GM23338 (cell line): Measurements from ENCODE around the gene PHACTR1. TPM values are rescaled to one million over a fixed set of nuclear protein-coding genes. Genes with fewer than 3 reads are reported as not detected.

Experiments
- ATAC-seq: fragments of 200-7000 bp; cut with Tn5 transposase; 3 replicates; pipeline ENCODE4 v1.9.1; 2020
- DNase-seq: peaks from one replicate; pipeline ENCODE4 v3.0.0-alpha.2; 2015; ENCODE audit warnings: low spot score
- H2AFZ ChIP-seq: fragments of 200-600 bp; sonication (generic); 2 replicates; pipeline ENCODE4 v1.8.0; 2016; ENCODE audit warnings: antibody characterized with exemption, mild to moderate bottlenecking, moderate library complexity
- H3F3A ChIP-seq: fragments of 200-600 bp; sonication (generic); replicated peaks from 2 replicates; pipeline ENCODE4 v1.8.0; 2017; ENCODE audit warnings: antibody characterized with exemption, mixed run types, low read depth
- H3K27ac ChIP-seq: fragments of 200-600 bp; sonication (generic); 2 replicates; pipeline ENCODE4 v1.6.1; 2016; ENCODE audit warnings: low read depth
- H3K27me3 ChIP-seq: fragments of 200-600 bp; sonication (generic); 2 replicates; pipeline ENCODE4 v1.8.0; 2016; ENCODE audit warnings: mild to moderate bottlenecking, mixed run types, moderate library complexity; ENCODE audit not compliant: insufficient read depth
- H3K36me3 ChIP-seq: fragments of 200-600 bp; sonication (generic); 2 replicates; pipeline ENCODE4 v1.8.0; 2016; ENCODE audit warnings: mild to moderate bottlenecking; ENCODE audit not compliant: insufficient read depth
- H3K4me1 ChIP-seq: fragments of 200-600 bp; sonication (generic); 2 replicates; pipeline ENCODE4 v1.8.0; 2016; ENCODE audit warnings: mild to moderate bottlenecking, moderate library complexity; ENCODE audit not compliant: insufficient read depth
- H3K4me2 ChIP-seq: fragments of 200-600 bp; sonication (generic); 2 replicates; pipeline ENCODE4 v1.7.1; 2017; ENCODE audit warnings: mixed run types
- H3K4me3 ChIP-seq: fragments of 200-600 bp; sonication (generic); 2 replicates; pipeline ENCODE4 v1.6.1; 2016; ENCODE audit warnings: mixed run types
- H3K79me2 ChIP-seq: fragments of 200-600 bp; sonication (generic); replicated peaks from 2 replicates; pipeline ENCODE4 v1.8.0; 2017; ENCODE audit warnings: mild to moderate bottlenecking; ENCODE audit not compliant: insufficient read depth
- H3K9me2 ChIP-seq: fragments of 200-600 bp; sonication (generic); 2 replicates; pipeline ENCODE4 v1.8.0; 2017; ENCODE audit not compliant: insufficient read depth
- H4K20me1 ChIP-seq: fragments of 200-600 bp; sonication (generic); replicated peaks from 2 replicates; pipeline ENCODE4 v1.8.0; 2017; ENCODE audit warnings: mild to moderate bottlenecking; ENCODE audit not compliant: insufficient read depth
- H3K27ac Mint-ChIP-seq: 2 replicates; pipeline ENCODE4 v1.8.0; 2020; ENCODE audit warnings: inconsistent platforms, mild to moderate bottlenecking, moderate library complexity, mixed read lengths
- H3K27me3 Mint-ChIP-seq: 3 replicates; pipeline ENCODE4 v1.8.0; 2022; ENCODE audit warnings: low read depth, mild to moderate bottlenecking, moderate library complexity, mixed read lengths, inconsistent platforms; ENCODE audit not compliant: insufficient read depth, poor library complexity
- H3K36me3 Mint-ChIP-seq: 3 replicates; pipeline ENCODE4 v1.8.0; 2021; ENCODE audit warnings: low read depth, mild to moderate bottlenecking, inconsistent platforms, moderate library complexity, mixed read lengths
- H3K4me1 Mint-ChIP-seq: 3 replicates; pipeline ENCODE4 v1.8.0; 2020; ENCODE audit warnings: mild to moderate bottlenecking, inconsistent platforms, mixed read lengths
- H3K4me3 Mint-ChIP-seq: 3 replicates; pipeline ENCODE4 v1.8.0; 2021; ENCODE audit warnings: moderate library complexity, mild to moderate bottlenecking, inconsistent platforms, mixed read lengths
- H3K9me3 Mint-ChIP-seq: 3 replicates; pipeline ENCODE4 v1.8.0; 2020; ENCODE audit warnings: moderate library complexity, mild to moderate bottlenecking, inconsistent platforms, mixed read lengths
- CREB1 ChIP-seq: fragments of 250-450 bp; sonication (Bioruptor Pico); IDR thresholded peaks from 2 replicates; pipeline ENCODE4 v1.5.0; 2020; ENCODE audit warnings: low read depth, mild to moderate bottlenecking, moderate library complexity
- EZH2 ChIP-seq: fragments of 200-600 bp; sonication (generic); IDR thresholded peaks from one replicate; pipeline ENCODE4 v1.8.0; 2017; ENCODE audit warnings: antibody characterized with exemption, mild to moderate bottlenecking, low read depth; ENCODE audit not compliant: unreplicated experiment
- EZH2phosphoT487 ChIP-seq: fragments of 200-600 bp; sonication (generic); IDR thresholded peaks from one replicate; pipeline ENCODE4 v1.8.1; 2018; ENCODE audit warnings: antibody characterized with exemption; ENCODE audit not compliant: unreplicated experiment
- JUNB ChIP-seq: IDR thresholded peaks from one replicate; pipeline ENCODE4 v1.6.1; 2016; ENCODE audit warnings: antibody characterized with exemption; ENCODE audit not compliant: unreplicated experiment
- NANOG ChIP-seq: IDR thresholded peaks from 2 replicates; pipeline ENCODE4 v1.6.1; 2016; ENCODE audit warnings: antibody characterized with exemption, borderline replicate concordance
- POLR2AphosphoS5 ChIP-seq: IDR thresholded peaks from 2 replicates; pipeline ENCODE4 v1.6.1; 2016; ENCODE audit warnings: antibody characterized with exemption, low read depth
- ZNF114 ChIP-seq: fragments of 250-450 bp; sonication (Bioruptor Pico); IDR thresholded peaks from 2 replicates; pipeline ENCODE4 v1.5.0; 2020; ENCODE audit warnings: mild to moderate bottlenecking, moderate library complexity
- ZNF331 ChIP-seq: fragments of 250-450 bp; sonication (Bioruptor Pico); IDR thresholded peaks from 2 replicates; pipeline ENCODE4 v1.5.0; 2020; ENCODE audit warnings: low read depth, mild to moderate bottlenecking, moderate library complexity
- polyA plus RNA-seq: library from polyadenylated mRNA; unstranded; fragments of >200 nt; fragmentation: Nextera tagmentation; extraction: Ambion mirVana; gene quantifications from 2 replicates; pipeline ENCODE4 v1.2.1, GENCODE V29; 2016
- total RNA-seq: library from RNA; depleted of rRNA; stranded (reverse); fragments of >200 nt; shearing (Covaris generic); gene quantifications from 2 replicates; pipeline ENCODE4 v1.2.3, GENCODE V29; 2014
- TF ChIP-seq, protein P1 (sequence below): fragments of 250-450 bp; sonication (Bioruptor Pico); IDR thresholded peaks from 2 replicates; pipeline ENCODE4 v1.5.0; 2020; ENCODE audit warnings: mild to moderate bottlenecking, moderate library complexity
- TF ChIP-seq, protein P2 (sequence below): IDR thresholded peaks from one replicate; pipeline ENCODE4 v1.6.1; 2018; ENCODE audit warnings: antibody characterized with exemption; ENCODE audit not compliant: unreplicated experiment
- TF ChIP-seq, protein P3 (sequence below), 2 experiments: fragments of 200-600 bp in 1 of 2; sonication (generic) in 1 of 2; conservative IDR thresholded peaks; 2 replicates each; pipeline versions ENCODE4 v1.5.1 to v1.6.1; 2016 to 2017; ENCODE audit warnings: antibody characterized with exemption in 2 of 2, low read depth in 2 of 2, mild to moderate bottlenecking in 2 of 2, moderate library complexity in 1 of 2

PHACTR1 gene
- total and polyA plus RNA-seq, 2 experiments from 2014 or later: 5.9 to 19.3 TPM

DNA sequence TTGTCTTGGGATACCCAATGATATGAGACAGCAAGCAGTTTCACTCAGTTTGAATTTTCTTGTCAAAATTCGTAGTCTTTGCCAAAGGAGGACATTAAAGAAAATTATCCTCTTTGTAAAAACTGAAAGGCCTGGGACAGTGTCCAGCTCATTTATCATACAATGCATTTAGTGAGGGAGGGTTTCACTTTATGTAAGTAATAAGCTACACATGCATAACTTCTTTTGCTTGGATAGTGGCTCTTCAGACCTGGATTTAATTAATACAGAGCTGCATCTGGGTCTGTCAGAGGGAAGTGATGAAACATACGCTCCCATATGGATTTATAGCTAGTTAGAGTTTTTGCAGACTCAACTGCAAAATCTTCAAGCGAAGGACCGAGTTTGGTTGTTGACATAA is 175.6 kb downstream of the PHACTR1 start:
- H3K27me3 Mint-ChIP-seq: no peaks in the 10 kb centered on the region
- H3K9me2 ChIP-seq: no peaks in the 10 kb centered on the region; the same call in 1 of the 2 replicates
- H3K4me3 ChIP-seq: no peak overlapping the region
- H3K9me3 Mint-ChIP-seq: peaks cover 36% of the 10 kb centered on the region
- no peak overlapping the region for H3K27ac Mint-ChIP-seq
- peaks cover 6% of the 10 kb centered on the region; the same call in 1 of the 2 replicates for H3K36me3 ChIP-seq
- TF ChIP-seq POLR2AphosphoS5: no peak
- DNase-seq (no peak), ATAC-seq (no peak)
- H3K4me2 ChIP-seq: no peak overlapping the region
- no peaks in the 10 kb centered on the region for H4K20me1 ChIP-seq
- H3F3A ChIP-seq: no peaks in the 10 kb centered on the region
- H3K27ac ChIP-seq: no peak overlapping the region
- H3K79me2 ChIP-seq: no peaks in the 10 kb centered on the region
- no peaks in the 10 kb centered on the region for H3K27me3 ChIP-seq
- no peak overlapping the region for H2AFZ ChIP-seq
- peaks cover 39% of the 10 kb centered on the region for H3K36me3 Mint-ChIP-seq
- peaks cover 6% of the 10 kb centered on the region for H3K4me1 ChIP-seq
- peaks cover 8% of the 10 kb centered on the region for H3K4me1 Mint-ChIP-seq
- H3K4me3 Mint-ChIP-seq: no peak overlapping the region

DNA sequence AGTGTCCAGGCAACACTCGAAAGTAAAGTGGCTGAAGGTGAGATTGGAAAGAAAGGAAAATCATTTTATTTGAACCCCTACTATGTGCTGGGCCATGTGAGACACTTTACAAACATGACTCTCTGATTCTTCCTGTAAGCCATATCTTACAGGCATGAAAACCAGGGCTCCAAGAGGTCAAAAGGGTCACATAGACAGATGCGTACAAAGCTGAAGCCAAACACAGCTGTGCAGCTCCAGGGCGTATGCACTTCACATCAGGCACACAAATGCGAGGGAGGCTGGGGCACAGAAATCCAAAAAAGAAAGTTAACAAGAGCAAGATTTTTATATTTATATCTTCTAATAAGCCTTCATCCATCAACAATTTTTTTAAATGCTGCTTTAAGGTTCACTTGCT is 176.5 kb downstream of the PHACTR1 start:
- H3K79me2 ChIP-seq: no peaks in the 10 kb centered on the region
- H3K4me3 ChIP-seq: no peak overlapping the region
- no peaks in the 10 kb centered on the region for H3K4me1 ChIP-seq
- no peak overlapping the region for H3K27ac ChIP-seq
- H2AFZ ChIP-seq: no peak overlapping the region
- DNase-seq: no peak
- ATAC-seq: no peak
- Mint-ChIP-seq H3K4me1 (peaks cover 4% of the 10 kb centered on the region; the same call in 1 of the 3 replicates), H3K27me3 (no peaks in the 10 kb centered on the region), H3K4me3 (no peak overlapping the region), H3K9me3 (peaks cover 31% of the 10 kb centered on the region), H3K36me3 (peaks cover 32% of the 10 kb centered on the region), H3K27ac (no peak overlapping the region)
- no peaks in the 10 kb centered on the region for H3K27me3 ChIP-seq
- no peaks in the 10 kb centered on the region for H3F3A ChIP-seq
- no peak overlapping the region for H3K4me2 ChIP-seq
- H3K36me3 ChIP-seq: peaks cover 5% of the 10 kb centered on the region; the same call in 1 of the 2 replicates
- H3K9me2 ChIP-seq: no peaks in the 10 kb centered on the region; the same call in 1 of the 2 replicates
- H4K20me1 ChIP-seq: no peaks in the 10 kb centered on the region
- TF ChIP-seq ZNF114 (CRISPR knock-in tag): no peak
- no peak for TF ChIP-seq EZH2
- TF ChIP-seq POLR2AphosphoS5: no peak
- TF ChIP-seq, protein P1, sequence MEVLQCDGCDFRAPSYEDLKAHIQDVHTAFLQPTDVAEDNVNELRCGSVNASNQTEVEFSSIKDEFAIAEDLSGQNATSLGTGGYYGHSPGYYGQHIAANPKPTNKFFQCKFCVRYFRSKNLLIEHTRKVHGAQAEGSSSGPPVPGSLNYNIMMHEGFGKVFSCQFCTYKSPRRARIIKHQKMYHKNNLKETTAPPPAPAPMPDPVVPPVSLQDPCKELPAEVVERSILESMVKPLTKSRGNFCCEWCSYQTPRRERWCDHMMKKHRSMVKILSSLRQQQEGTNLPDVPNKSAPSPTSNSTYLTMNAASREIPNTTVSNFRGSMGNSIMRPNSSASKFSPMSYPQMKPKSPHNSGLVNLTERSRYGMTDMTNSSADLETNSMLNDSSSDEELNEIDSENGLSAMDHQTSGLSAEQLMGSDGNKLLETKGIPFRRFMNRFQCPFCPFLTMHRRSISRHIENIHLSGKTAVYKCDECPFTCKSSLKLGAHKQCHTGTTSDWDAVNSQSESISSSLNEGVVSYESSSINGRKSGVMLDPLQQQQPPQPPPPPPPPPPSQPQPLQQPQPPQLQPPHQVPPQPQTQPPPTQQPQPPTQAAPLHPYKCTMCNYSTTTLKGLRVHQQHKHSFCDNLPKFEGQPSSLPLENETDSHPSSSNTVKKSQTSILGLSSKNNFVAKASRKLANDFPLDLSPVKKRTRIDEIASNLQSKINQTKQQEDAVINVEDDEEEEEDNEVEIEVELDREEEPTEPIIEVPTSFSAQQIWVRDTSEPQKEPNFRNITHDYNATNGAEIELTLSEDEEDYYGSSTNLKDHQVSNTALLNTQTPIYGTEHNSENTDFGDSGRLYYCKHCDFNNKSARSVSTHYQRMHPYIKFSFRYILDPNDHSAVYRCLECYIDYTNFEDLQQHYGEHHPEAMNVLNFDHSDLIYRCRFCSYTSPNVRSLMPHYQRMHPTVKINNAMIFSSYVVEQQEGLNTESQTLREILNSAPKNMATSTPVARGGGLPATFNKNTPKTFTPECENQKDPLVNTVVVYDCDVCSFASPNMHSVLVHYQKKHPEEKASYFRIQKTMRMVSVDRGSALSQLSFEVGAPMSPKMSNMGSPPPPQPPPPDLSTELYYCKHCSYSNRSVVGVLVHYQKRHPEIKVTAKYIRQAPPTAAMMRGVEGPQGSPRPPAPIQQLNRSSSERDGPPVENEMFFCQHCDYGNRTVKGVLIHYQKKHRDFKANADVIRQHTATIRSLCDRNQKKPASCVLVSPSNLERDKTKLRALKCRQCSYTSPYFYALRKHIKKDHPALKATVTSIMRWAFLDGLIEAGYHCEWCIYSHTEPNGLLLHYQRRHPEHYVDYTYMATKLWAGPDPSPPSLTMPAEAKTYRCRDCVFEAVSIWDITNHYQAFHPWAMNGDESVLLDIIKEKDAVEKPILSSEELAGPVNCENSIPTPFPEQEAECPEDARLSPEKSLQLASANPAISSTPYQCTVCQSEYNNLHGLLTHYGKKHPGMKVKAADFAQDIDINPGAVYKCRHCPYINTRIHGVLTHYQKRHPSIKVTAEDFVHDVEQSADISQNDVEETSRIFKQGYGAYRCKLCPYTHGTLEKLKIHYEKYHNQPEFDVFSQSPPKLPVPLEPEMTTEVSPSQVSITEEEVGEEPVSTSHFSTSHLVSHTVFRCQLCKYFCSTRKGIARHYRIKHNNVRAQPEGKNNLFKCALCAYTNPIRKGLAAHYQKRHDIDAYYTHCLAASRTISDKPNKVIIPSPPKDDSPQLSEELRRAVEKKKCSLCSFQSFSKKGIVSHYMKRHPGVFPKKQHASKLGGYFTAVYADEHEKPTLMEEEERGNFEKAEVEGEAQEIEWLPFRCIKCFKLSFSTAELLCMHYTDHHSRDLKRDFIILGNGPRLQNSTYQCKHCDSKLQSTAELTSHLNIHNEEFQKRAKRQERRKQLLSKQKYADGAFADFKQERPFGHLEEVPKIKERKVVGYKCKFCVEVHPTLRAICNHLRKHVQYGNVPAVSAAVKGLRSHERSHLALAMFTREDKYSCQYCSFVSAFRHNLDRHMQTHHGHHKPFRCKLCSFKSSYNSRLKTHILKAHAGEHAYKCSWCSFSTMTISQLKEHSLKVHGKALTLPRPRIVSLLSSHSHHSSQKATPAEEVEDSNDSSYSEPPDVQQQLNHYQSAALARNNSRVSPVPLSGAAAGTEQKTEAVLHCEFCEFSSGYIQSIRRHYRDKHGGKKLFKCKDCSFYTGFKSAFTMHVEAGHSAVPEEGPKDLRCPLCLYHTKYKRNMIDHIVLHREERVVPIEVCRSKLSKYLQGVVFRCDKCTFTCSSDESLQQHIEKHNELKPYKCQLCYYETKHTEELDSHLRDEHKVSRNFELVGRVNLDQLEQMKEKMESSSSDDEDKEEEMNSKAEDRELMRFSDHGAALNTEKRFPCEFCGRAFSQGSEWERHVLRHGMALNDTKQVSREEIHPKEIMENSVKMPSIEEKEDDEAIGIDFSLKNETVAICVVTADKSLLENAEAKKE: no peak
- no peak for TF ChIP-seq ZNF331 (CRISPR knock-in tag)
- TF ChIP-seq JUNB: no peak
- TF ChIP-seq CREB1 (CRISPR knock-in tag): no peak
- TF ChIP-seq, protein P2, sequence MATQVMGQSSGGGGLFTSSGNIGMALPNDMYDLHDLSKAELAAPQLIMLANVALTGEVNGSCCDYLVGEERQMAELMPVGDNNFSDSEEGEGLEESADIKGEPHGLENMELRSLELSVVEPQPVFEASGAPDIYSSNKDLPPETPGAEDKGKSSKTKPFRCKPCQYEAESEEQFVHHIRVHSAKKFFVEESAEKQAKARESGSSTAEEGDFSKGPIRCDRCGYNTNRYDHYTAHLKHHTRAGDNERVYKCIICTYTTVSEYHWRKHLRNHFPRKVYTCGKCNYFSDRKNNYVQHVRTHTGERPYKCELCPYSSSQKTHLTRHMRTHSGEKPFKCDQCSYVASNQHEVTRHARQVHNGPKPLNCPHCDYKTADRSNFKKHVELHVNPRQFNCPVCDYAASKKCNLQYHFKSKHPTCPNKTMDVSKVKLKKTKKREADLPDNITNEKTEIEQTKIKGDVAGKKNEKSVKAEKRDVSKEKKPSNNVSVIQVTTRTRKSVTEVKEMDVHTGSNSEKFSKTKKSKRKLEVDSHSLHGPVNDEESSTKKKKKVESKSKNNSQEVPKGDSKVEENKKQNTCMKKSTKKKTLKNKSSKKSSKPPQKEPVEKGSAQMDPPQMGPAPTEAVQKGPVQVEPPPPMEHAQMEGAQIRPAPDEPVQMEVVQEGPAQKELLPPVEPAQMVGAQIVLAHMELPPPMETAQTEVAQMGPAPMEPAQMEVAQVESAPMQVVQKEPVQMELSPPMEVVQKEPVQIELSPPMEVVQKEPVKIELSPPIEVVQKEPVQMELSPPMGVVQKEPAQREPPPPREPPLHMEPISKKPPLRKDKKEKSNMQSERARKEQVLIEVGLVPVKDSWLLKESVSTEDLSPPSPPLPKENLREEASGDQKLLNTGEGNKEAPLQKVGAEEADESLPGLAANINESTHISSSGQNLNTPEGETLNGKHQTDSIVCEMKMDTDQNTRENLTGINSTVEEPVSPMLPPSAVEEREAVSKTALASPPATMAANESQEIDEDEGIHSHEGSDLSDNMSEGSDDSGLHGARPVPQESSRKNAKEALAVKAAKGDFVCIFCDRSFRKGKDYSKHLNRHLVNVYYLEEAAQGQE: no peak
- TF ChIP-seq EZH2phosphoT487: no peak
- TF ChIP-seq NANOG: no peak
- TF ChIP-seq, protein P3, sequence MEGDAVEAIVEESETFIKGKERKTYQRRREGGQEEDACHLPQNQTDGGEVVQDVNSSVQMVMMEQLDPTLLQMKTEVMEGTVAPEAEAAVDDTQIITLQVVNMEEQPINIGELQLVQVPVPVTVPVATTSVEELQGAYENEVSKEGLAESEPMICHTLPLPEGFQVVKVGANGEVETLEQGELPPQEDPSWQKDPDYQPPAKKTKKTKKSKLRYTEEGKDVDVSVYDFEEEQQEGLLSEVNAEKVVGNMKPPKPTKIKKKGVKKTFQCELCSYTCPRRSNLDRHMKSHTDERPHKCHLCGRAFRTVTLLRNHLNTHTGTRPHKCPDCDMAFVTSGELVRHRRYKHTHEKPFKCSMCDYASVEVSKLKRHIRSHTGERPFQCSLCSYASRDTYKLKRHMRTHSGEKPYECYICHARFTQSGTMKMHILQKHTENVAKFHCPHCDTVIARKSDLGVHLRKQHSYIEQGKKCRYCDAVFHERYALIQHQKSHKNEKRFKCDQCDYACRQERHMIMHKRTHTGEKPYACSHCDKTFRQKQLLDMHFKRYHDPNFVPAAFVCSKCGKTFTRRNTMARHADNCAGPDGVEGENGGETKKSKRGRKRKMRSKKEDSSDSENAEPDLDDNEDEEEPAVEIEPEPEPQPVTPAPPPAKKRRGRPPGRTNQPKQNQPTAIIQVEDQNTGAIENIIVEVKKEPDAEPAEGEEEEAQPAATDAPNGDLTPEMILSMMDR (conservative IDR thresholded peaks at IDR 0.05; ENCODE audit: low read depth in 2 of 2): no peak
